ENCODE measurements around the gene EHBP1L1. TPM values are rescaled to one million over a fixed set of nuclear protein-coding genes. Genes with fewer than 3 reads are reported as not detected.

Gene EHBP1L1
- total RNA-seq, 2 experiments from 2014 or later, result 94.0 to 99.4 TPM

DNA sequence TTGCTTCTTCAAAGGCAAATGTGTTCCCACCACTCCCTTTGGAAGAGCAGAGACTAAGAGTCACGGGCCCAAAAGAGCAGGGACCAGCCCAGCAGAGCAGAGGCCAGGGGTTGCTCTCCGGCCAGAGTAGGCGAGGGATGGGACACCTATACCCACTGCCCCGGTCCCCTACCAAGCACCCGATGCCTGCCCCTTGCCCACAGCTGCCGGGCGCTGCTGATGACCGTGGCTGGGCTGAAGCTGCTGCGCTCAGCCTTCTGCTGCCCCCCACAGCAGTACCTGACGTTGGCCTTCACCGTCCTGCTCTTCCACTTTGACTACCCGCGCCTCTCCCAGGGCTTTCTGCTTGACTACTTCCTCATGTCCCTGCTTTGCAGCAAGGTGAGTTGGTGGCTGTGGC lies 51.3 kb downstream of the EHBP1L1 start:
- H3K36me3 Mint-ChIP-seq (ENCODE audit: low read depth), result peaks cover 39% of the 10 kb centered on the region
- intact Hi-C loops (cut with micrococcal nuclease), result no loop called here

DNA sequence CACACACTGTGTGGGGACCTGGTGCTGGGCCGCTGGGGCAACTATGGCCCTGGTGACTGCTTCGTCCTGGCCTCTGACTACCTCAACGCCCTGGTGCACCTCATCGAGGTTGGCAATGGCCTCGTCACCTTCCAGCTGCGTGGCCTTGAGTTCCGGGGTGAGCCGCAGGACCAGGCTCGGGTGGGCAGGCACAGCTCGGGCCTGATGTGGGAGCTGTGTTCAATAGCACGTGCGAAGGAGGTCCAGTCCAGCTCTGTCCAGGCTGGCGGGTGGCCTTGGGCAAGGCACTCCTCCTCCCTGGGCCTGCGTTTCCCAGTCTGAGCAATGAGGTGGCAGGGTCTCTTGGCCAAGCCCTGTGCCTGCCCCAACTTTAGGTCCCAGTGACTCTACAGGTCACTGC lies 53.7 kb downstream of the EHBP1L1 start:
- peaks cover 29% of the 10 kb centered on the region for H3K36me3 Mint-ChIP-seq (ENCODE audit: low read depth)
- DNase-seq, result no peak
- H3K27ac Mint-ChIP-seq, result no peak overlapping the region
- TF ChIP-seq, protein P1, sequence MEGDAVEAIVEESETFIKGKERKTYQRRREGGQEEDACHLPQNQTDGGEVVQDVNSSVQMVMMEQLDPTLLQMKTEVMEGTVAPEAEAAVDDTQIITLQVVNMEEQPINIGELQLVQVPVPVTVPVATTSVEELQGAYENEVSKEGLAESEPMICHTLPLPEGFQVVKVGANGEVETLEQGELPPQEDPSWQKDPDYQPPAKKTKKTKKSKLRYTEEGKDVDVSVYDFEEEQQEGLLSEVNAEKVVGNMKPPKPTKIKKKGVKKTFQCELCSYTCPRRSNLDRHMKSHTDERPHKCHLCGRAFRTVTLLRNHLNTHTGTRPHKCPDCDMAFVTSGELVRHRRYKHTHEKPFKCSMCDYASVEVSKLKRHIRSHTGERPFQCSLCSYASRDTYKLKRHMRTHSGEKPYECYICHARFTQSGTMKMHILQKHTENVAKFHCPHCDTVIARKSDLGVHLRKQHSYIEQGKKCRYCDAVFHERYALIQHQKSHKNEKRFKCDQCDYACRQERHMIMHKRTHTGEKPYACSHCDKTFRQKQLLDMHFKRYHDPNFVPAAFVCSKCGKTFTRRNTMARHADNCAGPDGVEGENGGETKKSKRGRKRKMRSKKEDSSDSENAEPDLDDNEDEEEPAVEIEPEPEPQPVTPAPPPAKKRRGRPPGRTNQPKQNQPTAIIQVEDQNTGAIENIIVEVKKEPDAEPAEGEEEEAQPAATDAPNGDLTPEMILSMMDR (IDR thresholded peaks at IDR 0.05), result no peak
- H3K27me3 Mint-ChIP-seq, result no peaks in the 10 kb centered on the region
- H3K9me3 Mint-ChIP-seq, result no peaks in the 10 kb centered on the region
- H3K4me1 Mint-ChIP-seq (ENCODE audit: low read depth), result peaks cover 8% of the 10 kb centered on the region
- ChIA-PET POLR2A (interaction anchor here (0.9 to 5.8 kb wide), 2 partner anchors 10 to 20 kb away, joined by 4 to 31 read pairs; partner anchors contain the start of gene SIPA1), CTCF (no interaction called here)
- no peak overlapping the region for H3K4me3 Mint-ChIP-seq
- ATAC-seq, result no peak
- intact Hi-C loops (cut with micrococcal nuclease), result no loop called here

More for the DNA sequence above, 51.3 kb downstream of the EHBP1L1 start:
- POLR2A ChIA-PET, result interaction anchor here (1.0 to 5.8 kb wide), 4 partner anchors 10 to 127 kb away, joined by 3 to 31 read pairs (median 4); partner anchors contain the start of gene SIPA1
- TF ChIP-seq, protein P1 (IDR thresholded peaks at IDR 0.05), result no peak
- Mint-ChIP-seq H3K4me1 (ENCODE audit: low read depth) (peaks cover 3% of the 10 kb centered on the region), H3K4me3 (no peak overlapping the region), H3K27ac (no peak overlapping the region), H3K9me3 (no peaks in the 10 kb centered on the region), H3K27me3 (no peaks in the 10 kb centered on the region)
- CTCF ChIA-PET, result interaction anchor here (1.2 to 2.3 kb wide), 7 partner anchors 10 to 258 kb away, joined by 3 to 17 read pairs (median 7); partner anchors contain the start of gene SIPA1
- DNase-seq (no peak), ATAC-seq (no peak)

DNA sequence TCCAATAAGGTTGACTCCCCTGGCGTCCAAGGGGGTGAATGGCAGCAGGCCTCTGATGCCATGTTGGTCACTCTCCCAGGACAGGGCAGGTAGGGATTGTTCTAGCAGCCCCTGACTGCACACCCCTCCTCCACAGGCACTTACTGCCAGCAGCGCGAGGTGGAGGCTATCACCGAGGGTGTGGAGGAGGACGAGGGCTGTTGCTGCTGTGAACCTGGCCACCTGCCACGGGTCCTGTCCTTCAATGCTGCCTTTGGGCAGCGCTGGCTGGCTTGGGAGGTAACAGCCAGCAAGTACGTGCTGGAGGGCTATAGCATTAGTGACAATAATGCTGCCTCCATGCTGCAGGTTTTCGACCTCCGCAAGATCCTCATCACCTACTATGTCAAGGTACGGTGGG lies 54.4 kb downstream of the EHBP1L1 start:
- no peak overlapping the region for H3K27ac Mint-ChIP-seq
- H3K4me3 Mint-ChIP-seq, result no peak overlapping the region
- ChIA-PET POLR2A (interaction anchor here (0.9 to 1.4 kb wide), 2 partner anchors 20 to 22 kb away, joined by 4 to 5 read pairs; no protein-coding TSS in a partner anchor), CTCF (interaction anchor here (1.2 kb wide), 1 partner anchor 13 kb away, joined by 3 read pairs; no protein-coding TSS in a partner anchor)
- H3K4me1 Mint-ChIP-seq (ENCODE audit: low read depth), result peaks cover 12% of the 10 kb centered on the region
- TF ChIP-seq, protein P1 (IDR thresholded peaks at IDR 0.05), result no peak
- H3K27me3 Mint-ChIP-seq, result no peaks in the 10 kb centered on the region
- H3K36me3 Mint-ChIP-seq (ENCODE audit: low read depth), result peaks cover 35% of the 10 kb centered on the region
- no peaks in the 10 kb centered on the region for H3K9me3 Mint-ChIP-seq
- ATAC-seq, result no peak
- no peak for DNase-seq
- intact Hi-C loops (cut with micrococcal nuclease), result no loop called here

DNA sequence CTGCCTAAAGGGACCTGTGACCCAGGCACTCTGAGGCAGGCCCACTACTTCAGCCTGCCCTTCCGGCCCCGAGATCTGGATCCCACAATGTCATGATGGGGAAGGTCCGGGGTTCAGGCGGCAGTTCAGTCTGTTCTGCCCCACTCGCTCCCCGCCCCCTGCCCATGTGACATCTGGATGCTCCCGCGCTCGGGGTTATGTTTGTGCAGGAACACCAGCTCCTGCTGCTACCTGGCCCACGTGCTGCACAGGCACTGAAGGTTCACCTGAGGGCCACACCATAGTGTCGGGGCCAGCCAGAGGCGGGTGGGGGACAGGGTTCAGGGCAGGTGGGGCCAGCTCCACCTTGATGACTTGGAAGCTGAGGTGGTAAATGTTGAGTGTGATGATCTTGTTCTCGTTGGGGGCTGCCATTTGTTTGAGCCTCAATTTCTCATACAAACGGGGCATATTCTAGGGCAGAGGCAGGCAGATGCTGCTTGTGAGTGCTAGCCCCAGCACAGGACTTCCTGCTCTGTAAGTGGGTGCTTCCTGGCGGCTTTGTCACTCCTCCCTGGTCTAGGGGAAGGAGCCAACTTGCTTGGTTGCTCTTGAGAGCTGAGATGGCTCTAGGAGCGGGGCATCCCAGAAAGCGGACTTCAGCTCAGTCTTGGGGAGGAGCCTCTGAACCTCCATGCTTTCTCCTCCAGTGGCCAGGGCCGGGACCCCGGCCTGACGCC lies 57.7 kb downstream of the EHBP1L1 start:
- peak overlapping the region; percentile 52 for H3K27ac Mint-ChIP-seq
- H3K4me3 Mint-ChIP-seq, result no peak overlapping the region
- intact Hi-C loops (cut with micrococcal nuclease), result no loop called here
- ATAC-seq (no peak), DNase-seq (no peak)
- TF ChIP-seq, protein P1 (IDR thresholded peaks at IDR 0.05), result no peak
- CTCF ChIA-PET, result interaction anchor here (1.8 kb wide), 1 partner anchor 15 kb away, joined by 5 read pairs; no protein-coding TSS in a partner anchor
- H3K9me3 Mint-ChIP-seq, result no peaks in the 10 kb centered on the region
- POLR2A ChIA-PET, result interaction anchor here (1.0 to 23.0 kb wide), 6 partner anchors 10 to 134 kb away, joined by 3 to 320 read pairs (median 6); partner anchors contain the start of genes PCNX3 and RELA
- H3K27me3 Mint-ChIP-seq, result no peaks in the 10 kb centered on the region
- H3K36me3 Mint-ChIP-seq (ENCODE audit: low read depth), result peaks cover 26% of the 10 kb centered on the region
- peaks cover 18% of the 10 kb centered on the region for H3K4me1 Mint-ChIP-seq (ENCODE audit: low read depth)

DNA sequence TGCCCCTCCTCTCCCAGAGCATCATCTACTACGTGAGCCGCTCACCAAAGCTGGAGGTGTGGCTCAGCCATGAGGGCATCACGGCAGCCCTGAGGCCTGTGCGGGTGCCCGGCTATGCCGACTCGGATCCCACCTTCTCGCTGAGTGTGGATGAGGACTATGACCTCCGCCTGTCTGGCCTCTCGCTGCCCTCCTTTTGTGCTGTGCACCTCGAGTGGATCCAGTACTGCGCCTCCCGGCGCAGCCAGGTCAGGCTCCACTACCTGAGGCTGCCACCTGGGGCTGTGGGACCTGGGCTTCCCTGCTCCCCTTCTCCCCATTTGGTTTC lies 58.2 kb downstream of the EHBP1L1 start:
- TF ChIP-seq, protein P1 (IDR thresholded peaks at IDR 0.05), result no peak
- Mint-ChIP-seq H3K36me3 (ENCODE audit: low read depth) (peaks cover 27% of the 10 kb centered on the region), H3K4me1 (ENCODE audit: low read depth) (peaks cover 18% of the 10 kb centered on the region), H3K4me3 (no peak overlapping the region), H3K9me3 (no peaks in the 10 kb centered on the region), H3K27ac (peak overlapping the region; percentile 52), H3K27me3 (no peaks in the 10 kb centered on the region)
- intact Hi-C loops (cut with micrococcal nuclease), result no loop called here
- CTCF ChIA-PET, result no interaction called here
- POLR2A ChIA-PET, result interaction anchor here (1.0 to 23.0 kb wide), 2 partner anchors 24 to 25 kb away, joined by 4 to 320 read pairs; partner anchors contain the start of gene RELA
- no peak for DNase-seq
- no peak for ATAC-seq

Data from activated CD8-positive, alpha-beta T cell treated with anti-CD3 and anti-CD28 coated beads for 36 hours (primary cell).